ENCODE results near the gene WDFY1.
A peak's percentile ranks its signal among the peaks of the same experiment; 100 is the strongest.

The WDFY1 gene

GRCh38 chr2:223952280-223952968 is 7.3 kb upstream of the WDFY1 start:
- Histone ChIP-seq H3K9ac (no peak overlapping the region), H3K27ac (no peak overlapping the region)
- no peak for TF ChIP-seq CTCF (IDR thresholded peaks at IDR 0.05)

GRCh38 chr2:223950448-223951347 is 5.6 kb upstream of the WDFY1 start:
- Histone ChIP-seq H3K79me2 (peaks cover 10% of the 10 kb centered on the region), H2AFZ (no peak overlapping the region), H3K27ac (no peak overlapping the region), H3K4me1 (peaks cover 8% of the 10 kb centered on the region), H3K9ac (no peak overlapping the region), H3K4me2 (ENCODE audit: low read length) (no peak overlapping the region), H3K4me3 (ENCODE audit: low read depth, low read length) (no peak overlapping the region), H3K36me3 (ENCODE audit: control insufficient read depth, insufficient read depth, low read length) (no peaks in the 10 kb centered on the region), H3K9me3 (ENCODE audit: control insufficient read depth, low read length) (no peaks in the 10 kb centered on the region), H3K27me3 (ENCODE audit: control insufficient read depth, insufficient read depth, low read length) (no peaks in the 10 kb centered on the region)
- no peak for TF ChIP-seq CTCF (IDR thresholded peaks at IDR 0.05)

More at GRCh38 chr2:223952280-223952968, 7.3 kb upstream of the WDFY1 start:
- no peaks in the 10 kb centered on the region for H3K36me3 ChIP-seq (ENCODE audit: control insufficient read depth, insufficient read depth, low read length)
- H3K4me1 ChIP-seq = peaks cover 6% of the 10 kb centered on the region
- no peak overlapping the region for H3K4me2 ChIP-seq (ENCODE audit: low read length)
- H3K4me3 ChIP-seq (ENCODE audit: low read depth, low read length) = no peak overlapping the region
- no peaks in the 10 kb centered on the region for H3K9me3 ChIP-seq (ENCODE audit: control insufficient read depth, low read length)
- H3K27me3 ChIP-seq (ENCODE audit: control insufficient read depth, insufficient read depth, low read length) = no peaks in the 10 kb centered on the region
- peaks cover 1% of the 10 kb centered on the region for H3K79me2 ChIP-seq
- no peak overlapping the region for H2AFZ ChIP-seq

- no peak overlapping the region for H2AFZ ChIP-seq
- H3K27me3 ChIP-seq (ENCODE audit: control insufficient read depth, insufficient read depth, low read length) = no peaks in the 10 kb centered on the region
- no peak for TF ChIP-seq CTCF (IDR thresholded peaks at IDR 0.05)
- no peak overlapping the region for H3K4me2 ChIP-seq (ENCODE audit: low read length)
- no peak overlapping the region for H3K9ac ChIP-seq
- peaks cover 17% of the 10 kb centered on the region for H3K79me2 ChIP-seq
- peaks cover 10% of the 10 kb centered on the region for H3K4me1 ChIP-seq
- no peaks in the 10 kb centered on the region for H3K9me3 ChIP-seq (ENCODE audit: control insufficient read depth, low read length)
- no peaks in the 10 kb centered on the region for H3K36me3 ChIP-seq (ENCODE audit: control insufficient read depth, insufficient read depth, low read length)
- no peak overlapping the region for H3K4me3 ChIP-seq (ENCODE audit: low read depth, low read length)
- no peak overlapping the region for H3K27ac ChIP-seq
Observed at GRCh38 chr2:223949241-223949840, 4.2 kb upstream of the WDFY1 start.

- peak overlapping the region; percentile 25 for H3K27ac ChIP-seq
- no peak overlapping the region for H3K9ac ChIP-seq
- TF ChIP-seq CTCF (IDR thresholded peaks at IDR 0.05) = no peak
- H3K4me2 ChIP-seq (ENCODE audit: low read length) = peak overlapping the region; percentile 45
- peaks cover 23% of the 10 kb centered on the region for H3K79me2 ChIP-seq
- H3K36me3 ChIP-seq (ENCODE audit: control insufficient read depth, insufficient read depth, low read length) = no peaks in the 10 kb centered on the region
- H3K9me3 ChIP-seq (ENCODE audit: control insufficient read depth, low read length) = no peaks in the 10 kb centered on the region
- H3K4me1 ChIP-seq = peaks cover 10% of the 10 kb centered on the region
- H3K4me3 ChIP-seq (ENCODE audit: low read depth, low read length) = peak overlapping the region; percentile 18
- peak overlapping the region; percentile 45 for H2AFZ ChIP-seq
- no peaks in the 10 kb centered on the region for H3K27me3 ChIP-seq (ENCODE audit: control insufficient read depth, insufficient read depth, low read length)
Observed at GRCh38 chr2:223947711-223948205, 2.6 kb upstream of the WDFY1 start.

All from parathyroid adenoma (tissue), 2 donors.